GM15510 (cell line): ENCODE data around the gene GOLIM4.

Experiments
- POLR2A ChIP-seq: IDR thresholded peaks from 3 replicates; pipeline ENCODE4 v1.6.1; 2011; ENCODE audit warnings: borderline replicate concordance; ENCODE audit not compliant: insufficient read length; ENCODE audit errors: extremely low read depth

GOLIM4 gene

GRCh38 chr3:168003911-168004310 is 91.8 kb downstream of the GOLIM4 start:
- no peak for TF ChIP-seq POLR2A

GRCh38 chr3:168002786-168003368 is 92.8 kb downstream of the GOLIM4 start:
- TF ChIP-seq POLR2A: no peak

GRCh38 chr3:168001244-168001643 is 94.5 kb downstream of the GOLIM4 start:
- no peak for TF ChIP-seq POLR2A

- TF ChIP-seq POLR2A: no peak
These were observed 97.5 kb downstream of the GOLIM4 start for GRCh38 chr3:167998253-167998652.

GRCh38 chr3:167996514-167996913 is 99.2 kb downstream of the GOLIM4 start:
- no peak for TF ChIP-seq POLR2A

- TF ChIP-seq POLR2A: no peak
These were observed 103.3 kb downstream of the GOLIM4 start for GRCh38 chr3:167992381-167992780.

- no peak for TF ChIP-seq POLR2A
These were observed 104.5 kb downstream of the GOLIM4 start for GRCh38 chr3:167991213-167991612.

- TF ChIP-seq POLR2A: no peak
These were observed 105.7 kb downstream of the GOLIM4 start for GRCh38 chr3:167989999-167990398.

GRCh38 chr3:167989066-167989465 is 106.7 kb downstream of the GOLIM4 start:
- no peak for TF ChIP-seq POLR2A

GRCh38 chr3:167983583-167983982 is 112.1 kb downstream of the GOLIM4 start:
- no peak for TF ChIP-seq POLR2A

GRCh38 chr3:167978486-167978885 is 117.2 kb downstream of the GOLIM4 start:
- no peak for TF ChIP-seq POLR2A

GRCh38 chr3:167978071-167978470 is 117.7 kb downstream of the GOLIM4 start:
- no peak for TF ChIP-seq POLR2A

GRCh38 chr3:167976516-167977361 is 119.0 kb downstream of the GOLIM4 start:
- no peak for TF ChIP-seq POLR2A

GRCh38 chr3:167973901-167974300 is 121.8 kb downstream of the GOLIM4 start:
- no peak for TF ChIP-seq POLR2A

GRCh38 chr3:167973046-167973445 is 122.7 kb downstream of the GOLIM4 start:
- no peak for TF ChIP-seq POLR2A

- TF ChIP-seq POLR2A: no peak
These were observed 123.2 kb downstream of the GOLIM4 start for GRCh38 chr3:167972502-167972901.
